ENCODE data around the gene RPP25L. TPM values are rescaled to one million over a fixed set of nuclear protein-coding genes. Genes with fewer than 3 reads are reported as not detected.

The RPP25L gene
- total and polyA plus RNA-seq, 10 of the 15 experiments (the other 5 are each of a cell fraction or from before 2014, with no cell fraction given), result 7.7 to 30.2 (median 16.8) TPM

DNA sequence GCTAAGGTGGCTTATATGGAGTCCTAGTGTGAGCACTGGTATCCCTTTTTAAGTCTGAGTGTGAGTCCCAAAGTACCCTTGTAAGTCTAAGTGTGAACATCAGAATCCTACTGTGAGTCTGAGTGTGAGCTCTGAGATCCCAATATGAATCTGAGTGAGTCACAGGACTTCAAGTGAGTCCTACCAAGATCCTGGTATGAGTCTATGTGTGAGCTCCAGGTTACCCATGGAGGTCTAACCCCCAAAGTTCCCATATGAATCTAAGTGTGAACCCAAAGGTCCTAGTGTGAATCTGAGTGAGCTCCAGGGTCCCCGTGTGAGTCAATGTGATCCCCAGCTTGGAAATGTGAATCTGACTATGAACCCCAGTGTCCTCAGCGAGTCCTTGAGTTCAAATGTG, 24.6 kb downstream of the RPP25L start:
- no TSS peak for BruUV-seq (replicated peaks)
- H3K4me3 ChIP-seq, result no peak overlapping the region

DNA sequence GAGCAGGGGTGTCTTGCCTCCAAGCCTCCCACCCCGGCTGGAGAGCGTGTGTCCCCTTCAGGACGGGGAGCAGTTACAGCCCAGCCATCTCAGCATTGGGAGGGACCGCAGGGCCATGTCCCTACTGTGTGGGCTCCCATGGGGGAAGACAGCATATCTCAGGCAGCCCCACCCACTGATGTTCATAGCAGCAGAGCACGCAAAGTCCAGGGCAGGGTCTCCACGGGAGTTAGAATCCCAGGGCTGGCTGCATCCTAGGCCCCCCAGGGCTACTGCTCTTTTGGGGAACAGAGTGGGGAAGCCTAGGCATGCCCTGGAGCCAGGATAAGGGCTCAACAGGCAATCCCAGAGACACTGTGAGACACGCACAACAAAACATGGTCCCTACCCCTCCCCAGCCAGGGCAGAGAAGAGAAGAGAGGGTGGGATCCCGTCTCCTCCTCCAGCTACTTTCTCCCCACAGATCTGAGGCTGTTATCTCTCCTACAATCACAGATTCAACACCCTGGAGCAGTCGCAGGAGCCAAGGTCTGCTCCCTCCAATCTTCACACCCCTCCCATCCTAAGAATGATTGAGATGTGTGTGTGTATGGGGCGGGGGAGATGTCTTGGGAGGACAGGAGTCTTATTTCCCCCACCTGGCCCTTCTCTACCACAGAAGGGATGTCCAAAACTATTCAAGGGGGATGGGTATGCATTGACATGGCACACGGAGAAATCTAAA, 25.8 kb downstream of the RPP25L start:
- H3K27me3 ChIP-seq (replicated peaks in 1 of 2; ENCODE audit: control insufficient read depth in 2 of 2, insufficient read depth in 2 of 2, low read length in 1 of 2), result peaks cover 24 to 38% of the 10 kb centered on the region in 2 experiments
- H2AFZ ChIP-seq (ENCODE audit: control insufficient read depth, low read depth, low read length), result no peak overlapping the region
- POLR2A ChIA-PET, result no interaction called here
- H3K36me3 ChIP-seq (ENCODE audit: control insufficient read depth in 2 of 2, insufficient read depth in 2 of 2, low read length in 1 of 2), result no peaks in the 10 kb centered on the region
- H3K4me3 ChIP-seq, result no peak overlapping the region
- no peak for FAIRE-seq
- H3K4me1 ChIP-seq (ENCODE audit: control insufficient read depth, insufficient read depth, low read length), result no peaks in the 10 kb centered on the region
- in situ Hi-C loops (cut with MboI), result no loop called here
- no peak for ATAC-seq
- SMC1A ChIA-PET (ENCODE audit: uncharacterized antibody, unreplicated experiment), result no interaction called here
- CTCF ChIA-PET, result interaction anchor here (1.4 kb wide), 1 partner anchor 38 kb away, joined by 4 read pairs; no protein-coding TSS in a partner anchor
- H3K9me3 ChIP-seq (replicated peaks; ENCODE audit: control insufficient read depth, insufficient read depth, low read length), result no peaks in the 10 kb centered on the region
- BruUV-seq (replicated peaks), result no TSS peak
- H3K27ac ChIP-seq (ENCODE audit: control insufficient read depth, insufficient read depth), result no peak overlapping the region
- no peak for DNase-seq (ENCODE audit: low read depth, low spot score)
- no peaks in the 10 kb centered on the region for H3K79me2 ChIP-seq (ENCODE audit: control insufficient read depth, insufficient read depth, low read length)
- peaks cover 12% of the 10 kb centered on the region for H4K20me1 ChIP-seq (ENCODE audit: control insufficient read depth, insufficient read depth)
- 14% methylated on average over 11 of the region's 11 CpGs for WGBS (ENCODE audit: insufficient coverage, insufficient replicate concordance, low lambda C conversion rate, missing lambda C conversion rate)
- no peak overlapping the region for H3K4me2 ChIP-seq (ENCODE audit: control insufficient read depth, insufficient read depth)
- intact Hi-C loops (cut with micrococcal nuclease; ENCODE audit: unreplicated experiment), result no loop called here
- RAD21 ChIA-PET (ENCODE audit: unreplicated experiment), result no interaction called here
- H3K9ac ChIP-seq (ENCODE audit: control insufficient read depth, insufficient read depth, low read length), result no peak overlapping the region
- TF ChIP-seq PAX8 (IDR thresholded peaks at IDR 0.05) (no peak), GABPA (IDR thresholded peaks at IDR 0.05; ENCODE audit: low read depth) (no peak), MYC (IDR thresholded peaks at IDR 0.05; ENCODE audit: insufficient read depth, insufficient read length, insufficient replicate concordance, low read length, severe bottlenecking) (no peak), WRNIP1 (IDR thresholded peaks at IDR 0.05; ENCODE audit: borderline replicate concordance, low read depth, low read length) (no peak), MYB (IDR thresholded peaks at IDR 0.05; ENCODE audit: borderline replicate concordance, low read depth, low read length) (no peak), SRF (IDR thresholded peaks at IDR 0.05; ENCODE audit: low read depth in 2 of 2, low read length in 2 of 2) (no peak), NFIC (IDR thresholded peaks at IDR 0.05; ENCODE audit: low read depth, low read length) (no peak), ZNF207 (IDR thresholded peaks at IDR 0.05; ENCODE audit: borderline replicate concordance) (no peak), YY1 (IDR thresholded peaks at IDR 0.05; ENCODE audit: low read depth, low read length) (no peak), SUPT20H (IDR thresholded peaks at IDR 0.05; ENCODE audit: borderline replicate concordance, control insufficient read depth, low read depth, low read length) (no peak), NR2F1 (conservative IDR thresholded peaks at IDR 0.05) (no peak), ZZZ3 (IDR thresholded peaks at IDR 0.05; ENCODE audit: control insufficient read depth, insufficient read length, low read depth) (no peak)
- TF ChIP-seq, protein P1, sequence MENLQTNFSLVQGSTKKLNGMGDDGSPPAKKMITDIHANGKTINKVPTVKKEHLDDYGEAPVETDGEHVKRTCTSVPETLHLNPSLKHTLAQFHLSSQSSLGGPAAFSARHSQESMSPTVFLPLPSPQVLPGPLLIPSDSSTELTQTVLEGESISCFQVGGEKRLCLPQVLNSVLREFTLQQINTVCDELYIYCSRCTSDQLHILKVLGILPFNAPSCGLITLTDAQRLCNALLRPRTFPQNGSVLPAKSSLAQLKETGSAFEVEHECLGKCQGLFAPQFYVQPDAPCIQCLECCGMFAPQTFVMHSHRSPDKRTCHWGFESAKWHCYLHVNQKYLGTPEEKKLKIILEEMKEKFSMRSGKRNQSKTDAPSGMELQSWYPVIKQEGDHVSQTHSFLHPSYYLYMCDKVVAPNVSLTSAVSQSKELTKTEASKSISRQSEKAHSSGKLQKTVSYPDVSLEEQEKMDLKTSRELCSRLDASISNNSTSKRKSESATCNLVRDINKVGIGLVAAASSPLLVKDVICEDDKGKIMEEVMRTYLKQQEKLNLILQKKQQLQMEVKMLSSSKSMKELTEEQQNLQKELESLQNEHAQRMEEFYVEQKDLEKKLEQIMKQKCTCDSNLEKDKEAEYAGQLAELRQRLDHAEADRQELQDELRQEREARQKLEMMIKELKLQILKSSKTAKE (IDR thresholded peaks at IDR 0.05; ENCODE audit: low read depth, poor library complexity, severe bottlenecking), result no peak

More for the DNA sequence above, 24.6 kb downstream of the RPP25L start:
- ChIA-PET CTCF (interaction anchor here (1.4 to 1.6 kb wide), 3 partner anchors 17 to 184 kb away, joined by 3 to 6 read pairs (median 4); no protein-coding TSS in a partner anchor), SMC1A (ENCODE audit: uncharacterized antibody, unreplicated experiment) (no interaction called here), RAD21 (ENCODE audit: unreplicated experiment) (no interaction called here), POLR2A (interaction anchor here (0.5 kb wide), 1 partner anchor 1455 kb away, joined by 7 read pairs; no protein-coding TSS in a partner anchor)
- Histone ChIP-seq H3K27me3 (replicated peaks in 1 of 2; ENCODE audit: control insufficient read depth in 2 of 2, insufficient read depth in 2 of 2, low read length in 1 of 2) (peaks cover 30 to 48% of the 10 kb centered on the region in 2 experiments), H3K79me2 (ENCODE audit: control insufficient read depth, insufficient read depth, low read length) (no peaks in the 10 kb centered on the region), H2AFZ (ENCODE audit: control insufficient read depth, low read depth, low read length) (no peak overlapping the region), H3K9ac (ENCODE audit: control insufficient read depth, insufficient read depth, low read length) (no peak overlapping the region), H3K4me2 (ENCODE audit: control insufficient read depth, insufficient read depth) (no peak overlapping the region), H3K27ac (ENCODE audit: control insufficient read depth, insufficient read depth) (no peak overlapping the region), H3K4me1 (ENCODE audit: control insufficient read depth, insufficient read depth, low read length) (peaks cover 2% of the 10 kb centered on the region; the same call in 1 of the 2 replicates), H4K20me1 (ENCODE audit: control insufficient read depth, insufficient read depth) (peaks cover 14% of the 10 kb centered on the region), H3K36me3 (ENCODE audit: control insufficient read depth in 2 of 2, insufficient read depth in 2 of 2, low read length in 1 of 2) (no peaks in the 10 kb centered on the region), H3K9me3 (replicated peaks; ENCODE audit: control insufficient read depth, insufficient read depth, low read length) (no peaks in the 10 kb centered on the region)
- no peak for ATAC-seq
- intact Hi-C loops (cut with micrococcal nuclease; ENCODE audit: unreplicated experiment), result no loop called here
- in situ Hi-C loops (cut with MboI), result no loop called here
- no peak for FAIRE-seq
- TF ChIP-seq, protein P2, sequence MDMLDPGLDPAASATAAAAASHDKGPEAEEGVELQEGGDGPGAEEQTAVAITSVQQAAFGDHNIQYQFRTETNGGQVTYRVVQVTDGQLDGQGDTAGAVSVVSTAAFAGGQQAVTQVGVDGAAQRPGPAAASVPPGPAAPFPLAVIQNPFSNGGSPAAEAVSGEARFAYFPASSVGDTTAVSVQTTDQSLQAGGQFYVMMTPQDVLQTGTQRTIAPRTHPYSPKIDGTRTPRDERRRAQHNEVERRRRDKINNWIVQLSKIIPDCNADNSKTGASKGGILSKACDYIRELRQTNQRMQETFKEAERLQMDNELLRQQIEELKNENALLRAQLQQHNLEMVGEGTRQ (IDR thresholded peaks at IDR 0.05; ENCODE audit: borderline replicate concordance, low read depth, low read length), result no peak
- DNase-seq (ENCODE audit: low read depth, low spot score), result no peak
- WGBS (ENCODE audit: insufficient coverage, insufficient replicate concordance, low lambda C conversion rate, missing lambda C conversion rate), result 0% methylated on average over 2 of the region's 2 CpGs

All from GM12878 (cell line).